ENCODE data around the gene ANKRD13A.

DNA sequence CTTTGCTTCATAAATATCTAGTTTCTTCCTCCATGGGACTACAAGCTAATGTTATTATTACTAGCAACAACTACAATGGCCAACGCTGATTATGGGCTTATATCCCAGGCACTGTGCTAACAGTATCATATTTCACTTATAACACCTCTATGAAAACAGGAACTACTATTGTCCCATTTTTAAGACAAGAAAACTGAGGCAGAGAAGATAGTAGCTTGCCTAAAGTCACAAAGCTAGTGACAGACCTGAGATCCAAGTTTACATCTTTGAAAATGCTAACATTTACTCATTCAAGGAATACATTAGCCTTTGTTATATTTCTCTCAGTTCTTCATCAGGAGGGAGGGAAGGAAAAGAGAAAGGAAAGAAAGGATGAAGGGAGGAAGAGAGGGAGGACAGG, 35.9 kb upstream of the ANKRD13A start:
- TF ChIP-seq CTCF (IDR thresholded peaks at IDR 0.05): no peak
- no peak for TF ChIP-seq POLR2AphosphoS5 (IDR thresholded peaks at IDR 0.05)
- TF ChIP-seq POLR2A (IDR thresholded peaks at IDR 0.05): no peak

Measured in breast epithelium (tissue), 3 donors.